Measurements from ENCODE around the gene ASB16. TPM values are rescaled to one million over a fixed set of nuclear protein-coding genes. Genes with fewer than 3 reads are reported as not detected.

The ASB16 gene
- total and polyA plus RNA-seq, 10 of the 15 experiments (the other 5 are each of a cell fraction or from before 2014, with no cell fraction given): 0.07 to 1.1 (median 0.44) TPM; not detected in 5

- no peak for TF ChIP-seq WRNIP1 (IDR thresholded peaks at IDR 0.05; ENCODE audit: borderline replicate concordance, low read depth, low read length)
Measured at GRCh38 chr17:44200478-44201155, 30.1 kb downstream of the ASB16 start (continued).

DNA sequence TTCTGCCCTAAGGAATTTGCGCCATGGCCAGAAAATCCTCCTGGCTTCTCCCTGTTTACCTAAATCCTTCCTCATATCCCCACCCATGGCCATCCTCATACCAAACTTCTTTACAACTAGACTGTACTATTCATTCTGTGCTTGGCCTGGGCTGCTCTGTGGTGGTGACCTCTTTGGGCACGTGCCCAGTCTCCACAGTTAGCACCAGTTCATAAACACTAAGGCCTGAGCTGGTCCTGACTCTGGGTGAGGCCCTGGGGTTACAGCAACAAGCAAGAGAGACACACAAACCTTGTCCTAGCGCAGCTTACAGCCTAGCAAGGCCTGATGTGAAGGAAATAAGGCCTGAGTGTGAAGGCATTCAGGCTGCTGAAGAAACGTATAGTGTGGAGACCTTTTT is 32.3 kb downstream of the ASB16 start:
- no peak for ATAC-seq
- H3K27me3 ChIP-seq (replicated peaks in 1 of 2; ENCODE audit: control insufficient read depth in 2 of 2, insufficient read depth in 2 of 2, low read length in 1 of 2): no peaks in the 10 kb centered on the region
- H3K4me3 ChIP-seq: no peak overlapping the region
- H3K79me2 ChIP-seq (ENCODE audit: control insufficient read depth, insufficient read depth, low read length): peaks cover 23% of the 10 kb centered on the region
- H3K36me3 ChIP-seq (ENCODE audit: control insufficient read depth in 2 of 2, insufficient read depth in 2 of 2, low read length in 1 of 2): peaks cover 7 to 9% of the 10 kb centered on the region in 2 experiments; a peak in 3 of 4 replicates
- no peaks in the 10 kb centered on the region for H4K20me1 ChIP-seq (ENCODE audit: control insufficient read depth, insufficient read depth)
- H3K9ac ChIP-seq (ENCODE audit: control insufficient read depth, insufficient read depth, low read length): no peak overlapping the region
- BruUV-seq (replicated peaks): no TSS peak
- no peak for FAIRE-seq
- CTCF ChIA-PET: interaction anchor here (0.9 to 5.6 kb wide), 9 partner anchors 8 to 321 kb away, joined by 3 to 45 read pairs (median 7); partner anchors contain the start of genes GRN and UBTF
- H3K9me3 ChIP-seq (replicated peaks; ENCODE audit: control insufficient read depth, insufficient read depth, low read length): no peaks in the 10 kb centered on the region
- H3K4me2 ChIP-seq (ENCODE audit: control insufficient read depth, insufficient read depth): no peak overlapping the region
- SMC1A ChIA-PET (ENCODE audit: uncharacterized antibody, unreplicated experiment): interaction anchor here (1.5 to 2.8 kb wide), 3 partner anchors 14 to 129 kb away, joined by 5 to 15 read pairs (median 13); no protein-coding TSS in a partner anchor
- RAD21 ChIA-PET (ENCODE audit: unreplicated experiment): interaction anchor here (1.0 to 2.2 kb wide), 4 partner anchors 14 to 259 kb away, joined by 3 to 6 read pairs (median 6); no protein-coding TSS in a partner anchor
- H3K27ac ChIP-seq (ENCODE audit: control insufficient read depth, insufficient read depth): no peak overlapping the region
- H2AFZ ChIP-seq (ENCODE audit: control insufficient read depth, low read depth, low read length): no peak overlapping the region
- intact Hi-C loops (cut with micrococcal nuclease; ENCODE audit: unreplicated experiment) (loop anchor here (5.0 kb wide), 1 partner anchor 145 kb away; the partner anchor contains the start of gene GRN), in situ Hi-C loops (cut with MboI) (loop anchor here (5.0 to 25.0 kb wide), 2 partner anchors 125 to 310 kb away; partner anchors contain the start of gene GPATCH8)
- H3K4me1 ChIP-seq (ENCODE audit: control insufficient read depth, insufficient read depth, low read length): peaks cover 11% of the 10 kb centered on the region
- no peak for DNase-seq (ENCODE audit: low read depth, low spot score)
- POLR2A ChIA-PET: interaction anchor here (0.9 to 4.9 kb wide), 6 partner anchors 15 to 146 kb away, joined by 3 to 30 read pairs (median 6); partner anchors contain the start of gene TMUB2
- 88% methylated on average over 4 of the region's 4 CpGs for WGBS (ENCODE audit: insufficient coverage, insufficient replicate concordance, low lambda C conversion rate, missing lambda C conversion rate)
- TF ChIP-seq KLF5 (IDR thresholded peaks at IDR 0.05; ENCODE audit: partially characterized antibody) (no peak), TARDBP (IDR thresholded peaks at IDR 0.05; ENCODE audit: borderline replicate concordance) (no peak), PAX8 (IDR thresholded peaks at IDR 0.05) (no peak), NFXL1 (IDR thresholded peaks at IDR 0.05; ENCODE audit: borderline replicate concordance) (no peak), RAD51 (IDR thresholded peaks at IDR 0.05) (no peak), EED (IDR thresholded peaks at IDR 0.05; ENCODE audit: low read depth) (no peak), IKZF2 (IDR thresholded peaks at IDR 0.05) (no peak), YBX1 (IDR thresholded peaks at IDR 0.05) (no peak), DPF2 (IDR thresholded peaks at IDR 0.05) (no peak), SMAD1 (IDR thresholded peaks at IDR 0.05; ENCODE audit: low read depth, partially characterized antibody) (no peak), PAX5 (IDR thresholded peaks at IDR 0.05; ENCODE audit: borderline replicate concordance, low read depth, low read length) (no peak), SREBF1 (IDR thresholded peaks at IDR 0.05; ENCODE audit: low read length) (no peak), HCFC1 (IDR thresholded peaks at IDR 0.05; ENCODE audit: low read length) (no peak), ZSCAN29 (IDR thresholded peaks at IDR 0.05) (no peak), ZNF217 (IDR thresholded peaks at IDR 0.05) (no peak)
- TF ChIP-seq, protein P1, sequence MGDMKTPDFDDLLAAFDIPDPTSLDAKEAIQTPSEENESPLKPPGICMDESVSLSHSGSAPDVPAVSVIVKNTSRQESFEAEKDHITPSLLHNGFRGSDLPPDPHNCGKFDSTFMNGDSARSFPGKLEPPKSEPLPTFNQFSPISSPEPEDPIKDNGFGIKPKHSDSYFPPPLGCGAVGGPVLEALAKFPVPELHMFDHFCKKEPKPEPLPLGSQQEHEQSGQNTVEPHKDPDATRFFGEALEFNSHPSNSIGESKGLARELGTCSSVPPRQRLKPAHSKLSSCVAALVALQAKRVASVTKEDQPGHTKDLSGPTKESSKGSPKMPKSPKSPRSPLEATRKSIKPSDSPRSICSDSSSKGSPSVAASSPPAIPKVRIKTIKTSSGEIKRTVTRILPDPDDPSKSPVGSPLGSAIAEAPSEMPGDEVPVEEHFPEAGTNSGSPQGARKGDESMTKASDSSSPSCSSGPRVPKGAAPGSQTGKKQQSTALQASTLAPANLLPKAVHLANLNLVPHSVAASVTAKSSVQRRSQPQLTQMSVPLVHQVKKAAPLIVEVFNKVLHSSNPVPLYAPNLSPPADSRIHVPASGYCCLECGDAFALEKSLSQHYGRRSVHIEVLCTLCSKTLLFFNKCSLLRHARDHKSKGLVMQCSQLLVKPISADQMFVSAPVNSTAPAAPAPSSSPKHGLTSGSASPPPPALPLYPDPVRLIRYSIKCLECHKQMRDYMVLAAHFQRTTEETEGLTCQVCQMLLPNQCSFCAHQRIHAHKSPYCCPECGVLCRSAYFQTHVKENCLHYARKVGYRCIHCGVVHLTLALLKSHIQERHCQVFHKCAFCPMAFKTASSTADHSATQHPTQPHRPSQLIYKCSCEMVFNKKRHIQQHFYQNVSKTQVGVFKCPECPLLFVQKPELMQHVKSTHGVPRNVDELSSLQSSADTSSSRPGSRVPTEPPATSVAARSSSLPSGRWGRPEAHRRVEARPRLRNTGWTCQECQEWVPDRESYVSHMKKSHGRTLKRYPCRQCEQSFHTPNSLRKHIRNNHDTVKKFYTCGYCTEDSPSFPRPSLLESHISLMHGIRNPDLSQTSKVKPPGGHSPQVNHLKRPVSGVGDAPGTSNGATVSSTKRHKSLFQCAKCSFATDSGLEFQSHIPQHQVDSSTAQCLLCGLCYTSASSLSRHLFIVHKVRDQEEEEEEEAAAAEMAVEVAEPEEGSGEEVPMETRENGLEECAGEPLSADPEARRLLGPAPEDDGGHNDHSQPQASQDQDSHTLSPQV (IDR thresholded peaks at IDR 0.05): no peak
- TF ChIP-seq, protein P2, sequence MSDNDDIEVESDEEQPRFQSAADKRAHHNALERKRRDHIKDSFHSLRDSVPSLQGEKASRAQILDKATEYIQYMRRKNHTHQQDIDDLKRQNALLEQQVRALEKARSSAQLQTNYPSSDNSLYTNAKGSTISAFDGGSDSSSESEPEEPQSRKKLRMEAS (IDR thresholded peaks at IDR 0.05; ENCODE audit: low read depth, low read length): no peak
